Caco-2 (cell line): ENCODE measurements around the gene PEX6. TPM values are rescaled to one million over a fixed set of nuclear protein-coding genes. Genes with fewer than 3 reads are reported as not detected.

Experiments used
- BruUV-seq: library from RNA; stranded (reverse); fragments of 400-500 nt; replicated peaks from 2 replicates; lab custom pipeline; 2021; lab: Mats Ljungman, UMichigan
- CTCF ChIA-PET: fragments of 300-600 bp; sonication (Branson Sonifier 250); formaldehyde crosslinking; loops from one replicate; lab custom pipeline; 2022; ENCODE audit warnings: antibody characterized with exemption; lab: Charles Lee
- POLR2A ChIA-PET: fragments of 300-600 bp; sonication (Branson Sonifier 250); formaldehyde crosslinking; loops from one replicate; lab custom pipeline; 2022; ENCODE audit warnings: antibody characterized with exemption; lab: Charles Lee
- DNase-seq, 2 experiments: peaks; one replicate each; pipeline versions ENCODE4 v3.0.0 to v3.0.0-alpha.2; 2020 to 2022
- H3K27me3 ChIP-seq: replicated peaks from 2 replicates; pipeline ENCODE4 v1.6.0; 2011; ENCODE audit warnings: low read length; ENCODE audit not compliant: control insufficient read depth, insufficient read depth
- H3K36me3 ChIP-seq: 2 replicates; pipeline ENCODE4 v1.5.1; 2011; ENCODE audit warnings: low read length; ENCODE audit not compliant: control insufficient read depth, insufficient read depth
- H3K4me1 ChIP-seq: fragments of 250-450 bp; sonication (Bioruptor Pico); 2 replicates; pipeline ENCODE4 v1.5.1; 2020; ENCODE audit warnings: mild to moderate bottlenecking
- H3K4me3 ChIP-seq: 2 replicates; pipeline ENCODE4 v1.5.1; 2011; ENCODE audit warnings: low read depth, mild to moderate bottlenecking, control low read depth, low read length
- H3K9me3 ChIP-seq: fragments of 250-450 bp; sonication (Bioruptor Pico); 2 replicates; pipeline ENCODE4 v1.5.1; 2020; ENCODE audit warnings: mild to moderate bottlenecking, moderate library complexity
- H3K27ac Mint-ChIP-seq: one replicate; pipeline ENCODE4 v1.8.0; 2022; ENCODE audit warnings: mixed read lengths; ENCODE audit not compliant: unreplicated experiment
- H3K27me3 Mint-ChIP-seq: one replicate; pipeline ENCODE4 v1.8.0; 2022; ENCODE audit warnings: mixed read lengths; ENCODE audit not compliant: insufficient read depth, unreplicated experiment
- H3K36me3 Mint-ChIP-seq: one replicate; pipeline ENCODE4 v1.8.0; 2022; ENCODE audit warnings: mild to moderate bottlenecking, mixed read lengths; ENCODE audit not compliant: insufficient read depth, unreplicated experiment
- H3K4me1 Mint-ChIP-seq: one replicate; pipeline ENCODE4 v1.8.0; 2022; ENCODE audit warnings: low read depth, mixed read lengths; ENCODE audit not compliant: unreplicated experiment
- H3K4me3 Mint-ChIP-seq: one replicate; pipeline ENCODE4 v1.8.0; 2022; ENCODE audit warnings: mild to moderate bottlenecking, moderate library complexity, mixed read lengths; ENCODE audit not compliant: unreplicated experiment
- H3K9me3 Mint-ChIP-seq: one replicate; pipeline ENCODE4 v1.8.0; 2022; ENCODE audit warnings: mixed read lengths; ENCODE audit not compliant: unreplicated experiment
- CTCF ChIP-seq, 2 experiments: fragments of 200-600 bp in 1 of 2; IDR thresholded peaks; 1 replicate in 1 of 2; 2 replicates in 1 of 2; pipeline versions ENCODE4 v1.5.1 to v1.8.0; 2011 to 2022; ENCODE audit warnings: antibody characterized with exemption in 1 of 2, control low read depth in 1 of 2, inconsistent platforms in 1 of 2, low read depth in 1 of 2, low read length in 1 of 2, mild to moderate bottlenecking in 1 of 2, moderate library complexity in 1 of 2; ENCODE audit not compliant: insufficient read depth in 1 of 2, severe bottlenecking in 1 of 2, unreplicated experiment in 1 of 2
- intact Hi-C: fragments of 100-400 bp; cut with micrococcal nuclease; formaldehyde crosslinking; loops from one replicate; pipeline ENCODE4 v1.10.0; 2022; ENCODE audit not compliant: unreplicated experiment
- total RNA-seq: library from RNA; stranded (reverse); gene quantifications from 2 replicates; pipeline ENCODE4 v1.2.3, GENCODE V29; 2022

The PEX6 gene
- total RNA-seq, 1 experiment from 2014 or later, result 6.9 TPM

- Mint-ChIP-seq H3K36me3 (peaks cover 36% of the 10 kb centered on the region), H3K27ac (no peak overlapping the region), H3K4me3 (peak overlapping the region; percentile 36), H3K9me3 (no peaks in the 10 kb centered on the region), H3K27me3 (no peaks in the 10 kb centered on the region), H3K4me1 (peaks cover 21% of the 10 kb centered on the region)
- no peak for DNase-seq
- intact Hi-C loops, result no loop called here
- ChIA-PET CTCF (interaction anchor here (0.5 kb wide), 1 partner anchor 29 kb away, joined by 3 read pairs; no protein-coding TSS in a partner anchor), POLR2A (interaction anchor here (0.5 kb wide), 1 partner anchor 70 kb away, joined by 4 read pairs; no protein-coding TSS in a partner anchor)
- no TSS peak for BruUV-seq
- H3K4me1 ChIP-seq, result peaks cover 12% of the 10 kb centered on the region
- no peaks in the 10 kb centered on the region; the same call in 1 of the 2 replicates for H3K36me3 ChIP-seq
- no peak overlapping the region for H3K4me3 ChIP-seq
- TF ChIP-seq CTCF (IDR thresholded peaks at IDR 0.05; ENCODE audit: insufficient read depth in 1 of 2, low read depth in 1 of 2, low read length in 1 of 2, severe bottlenecking in 1 of 2, unreplicated experiment in 1 of 2), result no peak
- no peaks in the 10 kb centered on the region for H3K9me3 ChIP-seq
- H3K27me3 ChIP-seq, result no peaks in the 10 kb centered on the region
Observed at GRCh38 chr6:43016176-43016942, 37.4 kb upstream of the PEX6 start.

GRCh38 chr6:43014434-43014909 lies 35.5 kb upstream of the PEX6 start:
- BruUV-seq, result no TSS peak
- Histone ChIP-seq H3K36me3 (no peaks in the 10 kb centered on the region; the same call in 1 of the 2 replicates), H3K4me1 (0 out of 2 replicates have a peak, but pooled peaks cover 4% of the 10 kb centered on the region), H3K4me3 (peak overlapping the region; percentile 68), H3K27me3 (no peaks in the 10 kb centered on the region), H3K9me3 (no peaks in the 10 kb centered on the region)
- intact Hi-C loops, result loop anchor here (1.0 kb wide), 1 partner anchor 46 kb away; no protein-coding TSS in a partner anchor
- TF ChIP-seq CTCF (IDR thresholded peaks at IDR 0.05; ENCODE audit: insufficient read depth in 1 of 2, low read depth in 1 of 2, low read length in 1 of 2, severe bottlenecking in 1 of 2, unreplicated experiment in 1 of 2), result no peak
- Mint-ChIP-seq H3K4me3 (peak overlapping the region; percentile 89), H3K36me3 (peaks cover 44% of the 10 kb centered on the region), H3K27ac (peak overlapping the region; percentile 80), H3K4me1 (peaks cover 21% of the 10 kb centered on the region), H3K27me3 (no peaks in the 10 kb centered on the region), H3K9me3 (no peaks in the 10 kb centered on the region)
- POLR2A ChIA-PET, result interaction anchor here (0.5 to 2.2 kb wide), 16 partner anchors 8 to 1374 kb away, joined by 3 to 24 read pairs (median 4); partner anchors contain the start of genes BICRAL, CNPY3, CUL7 and KLC4
- CTCF ChIA-PET, result interaction anchor here (0.7 to 2.0 kb wide), 5 partner anchors 18 to 157 kb away, joined by 3 to 7 read pairs (median 3); partner anchors contain the start of gene PEX6
- no peak for DNase-seq

- Mint-ChIP-seq H3K27ac (peak within 1 kb of the TSS; percentile 80), H3K9me3 (no peaks in the 10 kb centered on the region), H3K36me3 (peaks cover 44% of the 10 kb centered on the region), H3K4me3 (peak within 1 kb of the TSS; percentile 89), H3K27me3 (no peaks in the 10 kb centered on the region), H3K4me1 (peaks cover 21% of the 10 kb centered on the region)
- Histone ChIP-seq H3K36me3 (no peaks in the 10 kb centered on the region; the same call in 1 of the 2 replicates), H3K4me1 (0 out of 2 replicates have a peak, but pooled peaks cover 4% of the 10 kb centered on the region), H3K9me3 (no peaks in the 10 kb centered on the region), H3K27me3 (no peaks in the 10 kb centered on the region), H3K4me3 (peak within 1 kb of the TSS; percentile 68)
- peak; percentile 99 for DNase-seq
- TF ChIP-seq CTCF (IDR thresholded peaks at IDR 0.05; ENCODE audit: insufficient read depth in 1 of 2, low read depth in 1 of 2, low read length in 1 of 2, severe bottlenecking in 1 of 2, unreplicated experiment in 1 of 2), result no peak
- ChIA-PET POLR2A (interaction anchor here (0.5 to 2.2 kb wide), 16 partner anchors 8 to 1374 kb away, joined by 3 to 24 read pairs (median 4); partner anchors contain the start of genes BICRAL, CNPY3, CUL7 and KLC4), CTCF (interaction anchor here (0.7 to 2.0 kb wide), 5 partner anchors 18 to 158 kb away, joined by 3 to 7 read pairs (median 3); partner anchors contain the start of gene PEX6)
- intact Hi-C loops, result loop anchor here (1.0 kb wide), 1 partner anchor 46 kb away; no protein-coding TSS in a partner anchor
- BruUV-seq, result no TSS peak
Observed at GRCh38 chr6:43013843-43014433, 35.0 kb upstream of the PEX6 start, which contains the start of the genes KLHDC3 and MEA1. KLHDC3 (plus strand) TSS chr6:43014249; CDS start chr6:43017193, 2,944 bp downstream. MEA1 (minus strand) TSS chr6:43013946; CDS start chr6:43013813, 133 bp downstream.
